ENCODE results near the gene PLEKHA8.

PLEKHA8 gene

GRCh38 chr7:30083334-30083733 lies 55.1 kb downstream of the PLEKHA8 start:
- no peak for DNase-seq (ENCODE audit: extremely low read depth, insufficient read length)
- no peak overlapping the region for H3K4me3 ChIP-seq (replicated peaks; ENCODE audit: low read depth, low read length)
- no peaks in the 10 kb centered on the region for H3K27me3 ChIP-seq (replicated peaks; ENCODE audit: control insufficient read depth, insufficient read depth, low read length)
- TF ChIP-seq CTCF (IDR thresholded peaks at IDR 0.05; ENCODE audit: insufficient read depth, low read length, poor library complexity, severe bottlenecking), result no peak
- H3K36me3 ChIP-seq (ENCODE audit: control insufficient read depth, insufficient read depth, low read length), result peaks cover 3% of the 10 kb centered on the region

GRCh38 chr7:30084212-30084611 lies 56.0 kb downstream of the PLEKHA8 start:
- no peak for DNase-seq (ENCODE audit: extremely low read depth, insufficient read length)
- no peak overlapping the region for H3K4me3 ChIP-seq (replicated peaks; ENCODE audit: low read depth, low read length)
- H3K27me3 ChIP-seq (replicated peaks; ENCODE audit: control insufficient read depth, insufficient read depth, low read length), result no peaks in the 10 kb centered on the region
- TF ChIP-seq CTCF (IDR thresholded peaks at IDR 0.05; ENCODE audit: insufficient read depth, low read length, poor library complexity, severe bottlenecking), result no peak
- H3K36me3 ChIP-seq (ENCODE audit: control insufficient read depth, insufficient read depth, low read length), result peaks cover 2% of the 10 kb centered on the region

GRCh38 chr7:30086529-30086928 lies 58.3 kb downstream of the PLEKHA8 start:
- H3K27me3 ChIP-seq (replicated peaks; ENCODE audit: control insufficient read depth, insufficient read depth, low read length), result no peaks in the 10 kb centered on the region

DNA sequence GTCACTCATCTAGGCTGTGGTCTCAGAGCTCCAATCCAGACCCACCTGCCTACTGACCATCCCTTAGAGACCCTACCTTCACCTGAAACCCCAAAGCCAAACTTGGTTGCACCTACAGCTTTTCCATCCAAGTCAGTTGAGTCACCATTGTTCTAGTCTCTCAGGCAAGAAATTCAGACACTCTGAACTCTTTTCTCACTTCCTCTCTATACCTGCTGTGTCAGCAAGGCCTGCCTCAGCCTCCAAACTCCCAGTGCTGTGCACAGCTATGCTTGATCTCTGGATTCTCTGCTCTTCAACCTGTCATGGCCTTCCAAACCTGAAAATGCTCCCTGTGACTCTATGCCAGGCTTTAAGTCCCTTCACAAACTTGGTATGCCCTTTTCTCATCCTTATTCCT lies 59.2 kb downstream of the PLEKHA8 start:
- no peak for DNase-seq (ENCODE audit: extremely low read depth, insufficient read length)
- H3K27me3 ChIP-seq (replicated peaks; ENCODE audit: control insufficient read depth, insufficient read depth, low read length), result no peaks in the 10 kb centered on the region
- no peak overlapping the region for H3K4me3 ChIP-seq (replicated peaks; ENCODE audit: low read depth, low read length)
- TF ChIP-seq CTCF (IDR thresholded peaks at IDR 0.05; ENCODE audit: insufficient read depth, low read length, poor library complexity, severe bottlenecking), result no peak
- H3K36me3 ChIP-seq (ENCODE audit: control insufficient read depth, insufficient read depth, low read length), result no peaks in the 10 kb centered on the region

More at GRCh38 chr7:30086529-30086928, 58.3 kb downstream of the PLEKHA8 start:
- Histone ChIP-seq H3K36me3 (ENCODE audit: control insufficient read depth, insufficient read depth, low read length) (no peaks in the 10 kb centered on the region), H3K4me3 (replicated peaks; ENCODE audit: low read depth, low read length) (no peak overlapping the region)
- no peak for DNase-seq (ENCODE audit: extremely low read depth, insufficient read length)
- TF ChIP-seq CTCF (IDR thresholded peaks at IDR 0.05; ENCODE audit: insufficient read depth, low read length, poor library complexity, severe bottlenecking), result no peak

GRCh38 chr7:30088362-30088761 lies 60.1 kb downstream of the PLEKHA8 start:
- TF ChIP-seq CTCF (IDR thresholded peaks at IDR 0.05; ENCODE audit: insufficient read depth, low read length, poor library complexity, severe bottlenecking), result no peak
- no peak for DNase-seq (ENCODE audit: extremely low read depth, insufficient read length)
- Histone ChIP-seq H3K27me3 (replicated peaks; ENCODE audit: control insufficient read depth, insufficient read depth, low read length) (no peaks in the 10 kb centered on the region), H3K36me3 (ENCODE audit: control insufficient read depth, insufficient read depth, low read length) (no peaks in the 10 kb centered on the region), H3K4me3 (replicated peaks; ENCODE audit: low read depth, low read length) (no peak overlapping the region)

DNA sequence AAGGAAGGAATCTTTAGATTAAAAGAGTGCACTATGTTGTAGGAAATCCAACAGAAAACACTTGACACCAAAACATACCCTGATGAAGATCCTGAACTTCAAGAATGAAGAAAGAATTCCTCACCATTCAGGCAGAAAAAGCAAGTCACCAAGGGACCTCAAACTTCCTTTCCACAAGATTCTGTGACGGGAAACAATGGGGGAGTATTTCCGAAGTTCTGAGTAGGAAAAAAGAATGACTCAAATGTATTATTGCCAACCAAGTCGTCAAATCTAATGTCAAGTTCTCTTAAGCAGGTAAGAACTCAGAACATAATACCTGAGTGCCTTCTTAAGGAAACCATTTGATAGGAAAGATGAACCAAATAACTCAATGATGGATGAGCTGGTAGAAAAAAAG lies 61.9 kb downstream of the PLEKHA8 start:
- Histone ChIP-seq H3K27me3 (replicated peaks; ENCODE audit: control insufficient read depth, insufficient read depth, low read length) (no peaks in the 10 kb centered on the region), H3K4me3 (replicated peaks; ENCODE audit: low read depth, low read length) (no peak overlapping the region), H3K36me3 (ENCODE audit: control insufficient read depth, insufficient read depth, low read length) (no peaks in the 10 kb centered on the region)
- TF ChIP-seq CTCF (IDR thresholded peaks at IDR 0.05; ENCODE audit: insufficient read depth, low read length, poor library complexity, severe bottlenecking), result no peak
- DNase-seq (ENCODE audit: extremely low read depth, insufficient read length), result no peak

Data from GM06990 (cell line).